CD14-positive monocyte (primary cell): Measurements from ENCODE around the gene MT1G. TPM values are rescaled to one million over a fixed set of nuclear protein-coding genes. Genes with fewer than 3 reads are reported as not detected.

ENCODE experiments used
- DNase-seq, 3 donors: peaks; one replicate each; pipeline ENCODE4 v3.0.0-alpha.2; 2011 to 2022
- H2AFZ ChIP-seq: 2 replicates; pipeline ENCODE4 v1.6.0; 2012; ENCODE audit warnings: mild to moderate bottlenecking, low read depth, low read length, inconsistent platforms; ENCODE audit not compliant: insufficient read depth, poor library complexity, severe bottlenecking
- H3K27ac ChIP-seq, 2 donors: 1 replicate in 1 of 2; 2 replicates in 1 of 2; pipeline ENCODE4 v1.5.1; 2012 to 2013; ENCODE audit warnings: low read length in 2 of 2, control low read depth in 1 of 2, inconsistent platforms in 1 of 2, low read depth in 1 of 2, mild to moderate bottlenecking in 1 of 2
- H3K27me3 ChIP-seq, 2 donors: one replicate each; pipeline versions ENCODE4 v1.6.0 to v1.6.1; 2011 to 2013; ENCODE audit warnings: low read length in 2 of 2; ENCODE audit not compliant: control insufficient read depth in 2 of 2, insufficient read depth in 2 of 2
- H3K36me3 ChIP-seq, 2 donors: replicated peaks in 1 of 2; 1 replicate in 1 of 2; 2 replicates in 1 of 2; pipeline versions ENCODE4 v1.5.1 to v1.6.1; 2012 to 2013; ENCODE audit warnings: low read length in 2 of 2, control low read depth in 1 of 2, inconsistent platforms in 1 of 2, mild to moderate bottlenecking in 1 of 2; ENCODE audit not compliant: insufficient read depth in 2 of 2, control insufficient read depth in 1 of 2
- H3K4me1 ChIP-seq, 2 donors: 1 replicate in 1 of 2; 2 replicates in 1 of 2; pipeline versions ENCODE4 v1.5.1 to v1.6.1; 2012 to 2013; ENCODE audit warnings: low read length in 2 of 2, control low read depth in 1 of 2, inconsistent platforms in 1 of 2, mild to moderate bottlenecking in 1 of 2, moderate library complexity in 1 of 2; ENCODE audit not compliant: insufficient read depth in 2 of 2, control insufficient read depth in 1 of 2
- H3K4me2 ChIP-seq: replicated peaks from 2 replicates; pipeline ENCODE3; 2012; ENCODE audit warnings: low read length, moderate library complexity, mild to moderate bottlenecking; ENCODE audit not compliant: poor library complexity, severe bottlenecking; ENCODE audit errors: extremely low read depth
- H3K4me3 ChIP-seq, 3 experiments: fragments of 200-600 bp in 1 of 3; sonication (generic) in 1 of 3; replicated peaks in 1 of 3; 1 replicate in 2 of 3; 2 replicates in 1 of 3; pipeline ENCODE4 v1.5.1; 2011 to 2013; ENCODE audit warnings: low read length in 3 of 3, mild to moderate bottlenecking in 3 of 3, control low read depth in 2 of 3, low read depth in 2 of 3, inconsistent platforms in 1 of 3, moderate library complexity in 1 of 3
- H3K79me2 ChIP-seq: 2 replicates; pipeline ENCODE4 v1.6.0; 2012; ENCODE audit warnings: mild to moderate bottlenecking, control low read depth, inconsistent platforms, low read length, moderate library complexity; ENCODE audit not compliant: insufficient read depth
- H3K9ac ChIP-seq: 2 replicates; pipeline ENCODE4 v1.6.0; 2017; ENCODE audit warnings: low read length, mild to moderate bottlenecking; ENCODE audit not compliant: insufficient read depth, poor library complexity, severe bottlenecking
- H3K9me3 ChIP-seq, 2 donors: replicated peaks in 1 of 2; 1 replicate in 1 of 2; 2 replicates in 1 of 2; pipeline versions ENCODE4 v1.5.1 to v1.6.1; 2012 to 2013; ENCODE audit warnings: low read length in 2 of 2, control low read depth in 1 of 2; ENCODE audit not compliant: control insufficient read depth in 1 of 2, insufficient read depth in 1 of 2
- H4K20me1 ChIP-seq: 2 replicates; pipeline ENCODE4 v1.6.0; 2012; ENCODE audit warnings: mild to moderate bottlenecking, low read length, control low read depth, moderate library complexity; ENCODE audit not compliant: insufficient read depth
- H3K27ac Mint-ChIP-seq, 7 donors: one replicate each; pipeline ENCODE4 v1.8.0; 2020; ENCODE audit warnings: mild to moderate bottlenecking in 7 of 7, mixed read lengths in 7 of 7, moderate library complexity in 6 of 7, inconsistent platforms in 2 of 7
- H3K27me3 Mint-ChIP-seq, 3 donors: one replicate each; pipeline ENCODE4 v1.8.0; 2021 to 2022; ENCODE audit warnings: low read depth in 3 of 3, mild to moderate bottlenecking in 3 of 3, mixed read lengths in 3 of 3, moderate library complexity in 3 of 3, inconsistent platforms in 1 of 3
- H3K36me3 Mint-ChIP-seq, 2 donors: one replicate each; pipeline ENCODE4 v1.8.0; 2020; ENCODE audit warnings: mixed read lengths in 2 of 2, inconsistent platforms in 1 of 2, mild to moderate bottlenecking in 1 of 2
- H3K4me1 Mint-ChIP-seq: one replicate; pipeline ENCODE4 v1.8.0; 2020; ENCODE audit warnings: mild to moderate bottlenecking, mixed read lengths
- H3K4me3 Mint-ChIP-seq, 2 donors: one replicate each; pipeline ENCODE4 v1.8.0; 2020; ENCODE audit warnings: mild to moderate bottlenecking in 2 of 2, mixed read lengths in 2 of 2, moderate library complexity in 1 of 2
- H3K9me3 Mint-ChIP-seq, 7 donors: one replicate each; pipeline ENCODE4 v1.8.0; 2020 to 2022; ENCODE audit warnings: mixed read lengths in 7 of 7, mild to moderate bottlenecking in 6 of 7, moderate library complexity in 6 of 7, inconsistent platforms in 2 of 7
- WGBS: methylation state at CpG from one replicate; pipeline ENCODE4 v1.1.5; 2013; ENCODE audit warnings: missing lambda C conversion rate; ENCODE audit not compliant: insufficient coverage; 5-methylcytosine and 5-hydroxymethylcytosine counted together
- intact Hi-C, 2 donors: fragments of 100-400 bp; cut with micrococcal nuclease; formaldehyde crosslinking; loops; one replicate each; pipeline versions ENCODE4 v1.15.0 to v1.15.1; 2023
- polyA plus RNA-seq, 3 donors: library from polyadenylated mRNA; depleted of rRNA in 1 of 3; unstranded in 2 of 3; stranded (reverse) in 1 of 3; fragments of 300-500 nt in 2 of 3; fragments of >200 nt in 1 of 3; fragmentation: Illumina TruSeq in 2 of 3; gene quantifications; 1 replicate in 2 of 3; 2 replicates in 1 of 3; pipeline ENCODE4 v1.2.3, GENCODE V29; 2012 to 2021
- TF ChIP-seq, protein P1 (sequence below): fragments of 200-600 bp; IDR thresholded peaks from one replicate; pipeline ENCODE4 v1.8.0; 2022; ENCODE audit warnings: antibody characterized with exemption, mild to moderate bottlenecking

The MT1G gene
- polyA plus RNA-seq, 3 donors, result 1.1 to 1.4 TPM; not detected in 1

DNA sequence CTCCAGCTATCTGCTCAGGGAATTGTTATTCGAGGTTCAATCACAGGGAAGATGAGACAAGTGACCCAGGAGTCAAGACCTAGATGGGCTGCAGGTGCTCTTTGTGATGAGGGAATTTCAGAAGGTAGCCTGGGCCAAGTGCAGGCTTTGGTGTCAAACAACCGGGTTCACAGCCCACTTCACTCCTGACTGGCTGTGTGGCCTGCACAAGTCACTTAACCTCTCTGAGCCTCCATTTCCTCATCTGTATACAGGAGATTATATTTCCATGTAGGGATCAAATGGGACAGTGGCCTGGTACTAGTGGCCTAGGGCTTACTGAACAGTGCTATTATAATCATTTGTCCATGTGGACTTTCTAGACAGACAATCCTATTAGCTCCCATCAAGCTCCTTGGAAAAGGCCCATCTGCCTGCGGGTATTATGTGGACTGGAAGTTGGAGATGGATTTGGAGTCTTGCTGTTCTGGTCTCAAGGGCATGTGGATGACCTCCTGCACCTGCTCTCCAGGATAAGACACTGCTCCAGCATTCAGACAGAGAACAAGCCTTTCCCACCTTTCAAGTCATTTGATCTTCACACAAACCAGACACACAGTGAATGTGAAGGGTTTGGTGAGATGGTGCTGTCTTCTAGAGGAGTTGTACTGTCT is 11.3 kb upstream of the MT1G start:
- no peak overlapping the region for H3K27ac Mint-ChIP-seq
- WGBS, result 100% methylated on average over 1 of the region's 3 CpGs
- H3K4me1 Mint-ChIP-seq, result peaks cover 33% of the 10 kb centered on the region
- H2AFZ ChIP-seq, result no peak overlapping the region
- DNase-seq, result no peak
- peaks cover 0 to 11% (median 0%) of the 10 kb centered on the region in 7 donors for H3K9me3 Mint-ChIP-seq
- no peaks in the 10 kb centered on the region for H4K20me1 ChIP-seq
- TF ChIP-seq, protein P1, sequence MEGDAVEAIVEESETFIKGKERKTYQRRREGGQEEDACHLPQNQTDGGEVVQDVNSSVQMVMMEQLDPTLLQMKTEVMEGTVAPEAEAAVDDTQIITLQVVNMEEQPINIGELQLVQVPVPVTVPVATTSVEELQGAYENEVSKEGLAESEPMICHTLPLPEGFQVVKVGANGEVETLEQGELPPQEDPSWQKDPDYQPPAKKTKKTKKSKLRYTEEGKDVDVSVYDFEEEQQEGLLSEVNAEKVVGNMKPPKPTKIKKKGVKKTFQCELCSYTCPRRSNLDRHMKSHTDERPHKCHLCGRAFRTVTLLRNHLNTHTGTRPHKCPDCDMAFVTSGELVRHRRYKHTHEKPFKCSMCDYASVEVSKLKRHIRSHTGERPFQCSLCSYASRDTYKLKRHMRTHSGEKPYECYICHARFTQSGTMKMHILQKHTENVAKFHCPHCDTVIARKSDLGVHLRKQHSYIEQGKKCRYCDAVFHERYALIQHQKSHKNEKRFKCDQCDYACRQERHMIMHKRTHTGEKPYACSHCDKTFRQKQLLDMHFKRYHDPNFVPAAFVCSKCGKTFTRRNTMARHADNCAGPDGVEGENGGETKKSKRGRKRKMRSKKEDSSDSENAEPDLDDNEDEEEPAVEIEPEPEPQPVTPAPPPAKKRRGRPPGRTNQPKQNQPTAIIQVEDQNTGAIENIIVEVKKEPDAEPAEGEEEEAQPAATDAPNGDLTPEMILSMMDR, result no peak
- H3K9ac ChIP-seq, result no peak overlapping the region
- peaks cover 15 to 24% of the 10 kb centered on the region in 2 donors for H3K4me1 ChIP-seq
- H3K36me3 ChIP-seq, result no peaks in the 10 kb centered on the region
- intact Hi-C loops, result no loop called here
- H3K4me3 Mint-ChIP-seq, result no peak overlapping the region
- H3K4me2 ChIP-seq, result no peak overlapping the region
- peaks cover 0 to 11% of the 10 kb centered on the region in 2 donors for H3K9me3 ChIP-seq
- H3K36me3 Mint-ChIP-seq, result peaks cover 7 to 8% of the 10 kb centered on the region in 2 donors
- H3K27me3 Mint-ChIP-seq, result peaks cover 39 to 42% (median 40%) of the 10 kb centered on the region in 3 donors
- no peak overlapping the region for H3K27ac ChIP-seq
- peaks cover 14 to 32% of the 10 kb centered on the region in 2 donors for H3K27me3 ChIP-seq
- H3K4me3 ChIP-seq, result no peak overlapping the region
- H3K79me2 ChIP-seq, result no peaks in the 10 kb centered on the region

DNA sequence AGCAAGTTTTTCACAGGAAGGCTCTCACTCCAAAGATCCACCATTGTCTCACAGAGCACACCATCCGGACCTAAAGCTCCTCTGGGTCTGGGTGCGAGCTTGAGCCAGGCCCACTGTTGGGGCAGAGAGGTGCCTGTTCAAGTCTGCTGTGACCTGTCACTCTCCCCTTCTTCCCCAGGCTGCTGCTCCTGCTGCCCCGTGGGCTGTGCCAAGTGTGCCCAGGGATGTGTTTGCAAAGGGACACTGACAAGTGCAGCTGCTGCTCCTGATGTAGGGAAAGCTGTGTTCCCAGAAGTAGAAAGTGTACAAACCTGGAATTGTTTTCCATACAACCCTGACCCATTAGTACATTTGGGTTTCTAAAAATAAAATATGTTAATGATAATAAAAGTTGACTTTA is 9.6 kb upstream of the MT1G start:
- no peaks in the 10 kb centered on the region for H4K20me1 ChIP-seq
- no peak overlapping the region for H2AFZ ChIP-seq
- Mint-ChIP-seq H3K27me3 (peaks cover 52 to 57% (median 56%) of the 10 kb centered on the region in 3 donors), H3K4me3 (peak overlapping the region in 1 of 2 donors; percentile 87), H3K27ac (no peak overlapping the region), H3K9me3 (peaks cover 0 to 11% (median 0%) of the 10 kb centered on the region in 7 donors), H3K36me3 (peaks cover 5% of the 10 kb centered on the region in 2 donors), H3K4me1 (peaks cover 17% of the 10 kb centered on the region)
- H3K4me3 ChIP-seq, result no peak overlapping the region
- no peak overlapping the region for H3K27ac ChIP-seq
- H3K79me2 ChIP-seq, result no peaks in the 10 kb centered on the region
- peaks cover 6 to 12% of the 10 kb centered on the region in 2 donors for H3K4me1 ChIP-seq
- H3K9ac ChIP-seq, result no peak overlapping the region
- TF ChIP-seq, protein P1, result no peak
- 83% methylated on average over 2 of the region's 3 CpGs for WGBS
- no peaks in the 10 kb centered on the region for H3K36me3 ChIP-seq
- no peak overlapping the region for H3K4me2 ChIP-seq
- H3K27me3 ChIP-seq, result peaks cover 20 to 49% of the 10 kb centered on the region in 2 donors
- intact Hi-C loops, result no loop called here
- peaks cover 0 to 11% of the 10 kb centered on the region in 2 donors for H3K9me3 ChIP-seq
- DNase-seq, result no peak
